Mucosa of rectum (tissue), 2 donors: ENCODE data around the gene PIKFYVE.
"Not testable (repeated sequence)": the region's sequence is repeated elsewhere in the genome, so short reads cannot be mapped to it uniquely, and the experiment has no call there.

Experiments
- H3K27ac ChIP-seq, 2 donors: one replicate each; pipeline ENCODE4 v1.7.0; 2013; ENCODE audit warnings: inconsistent platforms in 2 of 2, low read depth in 2 of 2, low read length in 2 of 2
- H3K27me3 ChIP-seq, 2 donors: one replicate each; pipeline ENCODE4 v1.7.0; 2013; ENCODE audit warnings: low read length in 2 of 2; ENCODE audit not compliant: control insufficient read depth in 2 of 2, insufficient read depth in 2 of 2
- H3K36me3 ChIP-seq, 2 donors: one replicate each; pipeline ENCODE4 v1.7.0; 2013; ENCODE audit warnings: low read length in 2 of 2; ENCODE audit not compliant: control insufficient read depth in 2 of 2, insufficient read depth in 2 of 2
- H3K4me1 ChIP-seq, 2 donors: one replicate each; pipeline ENCODE4 v1.7.0; 2013; ENCODE audit warnings: low read length in 2 of 2, mild to moderate bottlenecking in 1 of 2; ENCODE audit not compliant: control insufficient read depth in 2 of 2, insufficient read depth in 2 of 2
- H3K4me3 ChIP-seq, 2 donors: one replicate each; pipeline ENCODE4 v1.7.0; 2013; ENCODE audit warnings: low read length in 2 of 2
- H3K9ac ChIP-seq, 2 donors: one replicate each; pipeline ENCODE4 v1.7.0; 2013; ENCODE audit warnings: low read length in 2 of 2, low read depth in 1 of 2, mild to moderate bottlenecking in 1 of 2
- H3K9me3 ChIP-seq, 2 donors: one replicate each; pipeline ENCODE4 v1.7.0; 2013; ENCODE audit warnings: low read length in 2 of 2; ENCODE audit not compliant: control insufficient read depth in 2 of 2
- donor health status: healthy.
- donor health status: Normal muscosa, but diverticular disease.

The PIKFYVE gene

DNA sequence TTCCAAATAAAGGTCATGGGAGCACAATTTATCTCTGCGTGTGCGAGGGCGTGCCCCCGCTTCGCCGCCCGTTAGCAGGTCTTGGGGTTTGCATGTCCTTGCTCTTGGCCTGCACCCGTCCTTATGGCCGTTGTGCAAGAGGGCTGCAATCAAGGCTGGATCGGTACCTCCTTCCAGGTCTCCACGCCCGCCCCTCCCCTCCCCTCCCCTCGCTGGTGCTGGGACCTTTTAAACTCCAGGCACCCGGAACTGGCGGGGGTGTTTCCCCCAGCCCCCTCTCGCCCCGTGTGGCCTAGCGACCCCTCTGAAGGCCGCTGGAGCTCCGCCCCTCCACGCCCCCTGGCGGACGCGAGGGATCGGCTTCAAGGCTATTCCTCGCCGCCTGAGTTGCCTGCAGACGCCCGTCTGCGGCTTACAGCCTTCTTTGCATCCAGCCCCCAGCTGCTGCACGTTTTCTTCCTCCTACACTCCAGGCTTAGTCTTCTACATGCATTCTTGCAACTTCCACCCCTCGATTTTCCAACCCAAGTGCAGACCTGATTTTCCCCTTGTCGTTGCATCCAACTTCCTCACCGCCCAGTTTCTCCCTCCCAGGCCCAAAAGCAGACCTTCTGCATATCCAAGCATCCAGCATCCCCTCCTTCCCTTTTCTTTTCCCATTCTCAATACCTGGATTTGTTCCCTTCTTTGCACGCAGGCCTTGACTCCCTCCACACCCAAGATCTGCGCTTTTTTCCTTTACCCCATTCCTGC lies 11.8 kb upstream of the PIKFYVE start:
- Histone ChIP-seq H3K4me3 (peak overlapping the region; percentile 97 to 100), H3K9me3 (no peaks in the 10 kb centered on the region), H3K9ac (peak overlapping the region; percentile 74 to 77), H3K27ac (peak overlapping the region; percentile 67 to 80), H3K36me3 (peaks cover 23 to 28% of the 10 kb centered on the region in 2 donors), H3K27me3 (no peaks in the 10 kb centered on the region), H3K4me1 (peaks cover 17% of the 10 kb centered on the region in 2 donors)

DNA sequence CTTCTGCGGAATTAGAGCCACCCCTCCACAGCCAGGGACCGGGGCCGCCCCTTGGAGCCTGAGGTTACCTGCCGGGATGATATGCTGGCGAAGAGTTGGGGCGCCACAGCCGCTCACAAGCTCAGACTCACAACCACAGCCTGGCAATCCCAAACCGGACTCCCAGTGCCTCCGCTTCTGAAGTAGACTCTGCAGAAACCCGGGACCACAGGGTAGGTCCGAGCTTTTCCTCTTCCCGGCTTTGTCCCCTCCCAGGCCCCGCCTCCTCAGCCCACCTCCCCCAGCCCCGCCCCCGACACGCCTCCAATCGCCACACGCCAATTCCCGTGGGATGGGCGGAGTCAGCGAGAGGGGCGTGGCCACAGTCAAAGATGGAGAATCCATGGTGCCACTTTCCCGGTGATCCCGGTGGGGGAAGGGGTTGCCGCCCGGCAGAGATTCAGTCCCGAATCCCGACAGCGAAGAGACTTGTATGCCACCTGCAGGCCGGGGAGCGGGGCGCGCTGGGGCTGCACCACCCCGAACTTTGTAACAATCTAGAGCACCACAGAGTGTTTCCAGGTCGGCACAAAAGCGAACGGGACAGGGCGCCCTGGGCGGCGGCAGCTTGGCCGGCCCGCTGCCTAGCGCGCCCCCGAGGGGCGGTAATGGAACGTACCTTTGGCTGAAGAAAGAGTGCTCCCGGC lies 11.0 kb upstream of the PIKFYVE start, which contains the start of gene IDH1:
TSS of gene IDH1 (minus strand) at position 201 of the 686 bp plus-strand sequence. CDS start 3,520 bp downstream, outside the sequence.
- Histone ChIP-seq H3K27ac (peak within 1 kb of the TSS; percentile 76 to 80), H3K36me3 (peaks cover 19 to 21% of the 10 kb centered on the region in 2 donors), H3K4me1 (peaks cover 17% of the 10 kb centered on the region in 2 donors), H3K27me3 (no peaks in the 10 kb centered on the region), H3K4me3 (peak within 1 kb of the TSS; percentile 97 to 100), H3K9ac (peak within 1 kb of the TSS; percentile 74 to 77), H3K9me3 (no peaks in the 10 kb centered on the region)

DNA sequence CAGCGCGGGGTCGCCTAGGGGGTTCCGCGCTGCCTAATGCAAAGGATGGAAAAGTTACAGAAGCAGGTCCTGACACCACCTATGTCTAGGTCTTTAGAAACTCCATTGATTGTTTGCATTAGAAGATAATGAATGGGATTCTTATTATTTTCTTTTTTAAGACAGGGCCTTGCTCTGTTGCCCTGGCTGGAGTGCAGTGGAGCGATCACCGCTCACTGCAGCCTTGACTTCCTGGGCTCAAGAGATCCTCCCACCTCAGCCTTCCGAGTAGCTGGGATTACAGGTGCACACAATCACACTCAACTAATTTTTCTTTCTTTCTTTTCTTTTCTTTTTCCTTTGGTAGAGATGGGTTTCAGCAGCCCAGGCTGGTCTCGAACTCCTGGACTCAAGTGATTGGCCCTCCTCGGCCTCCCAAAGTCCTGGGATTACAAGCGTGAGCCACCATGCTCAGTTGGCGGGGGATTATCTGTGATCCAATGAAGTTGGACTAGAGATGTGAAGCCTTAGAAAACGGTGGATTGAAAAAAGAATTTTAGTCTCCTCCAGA lies 10.4 kb upstream of the PIKFYVE start:
- H3K4me1 ChIP-seq, result peaks cover 17% of the 10 kb centered on the region in 2 donors

DNA sequence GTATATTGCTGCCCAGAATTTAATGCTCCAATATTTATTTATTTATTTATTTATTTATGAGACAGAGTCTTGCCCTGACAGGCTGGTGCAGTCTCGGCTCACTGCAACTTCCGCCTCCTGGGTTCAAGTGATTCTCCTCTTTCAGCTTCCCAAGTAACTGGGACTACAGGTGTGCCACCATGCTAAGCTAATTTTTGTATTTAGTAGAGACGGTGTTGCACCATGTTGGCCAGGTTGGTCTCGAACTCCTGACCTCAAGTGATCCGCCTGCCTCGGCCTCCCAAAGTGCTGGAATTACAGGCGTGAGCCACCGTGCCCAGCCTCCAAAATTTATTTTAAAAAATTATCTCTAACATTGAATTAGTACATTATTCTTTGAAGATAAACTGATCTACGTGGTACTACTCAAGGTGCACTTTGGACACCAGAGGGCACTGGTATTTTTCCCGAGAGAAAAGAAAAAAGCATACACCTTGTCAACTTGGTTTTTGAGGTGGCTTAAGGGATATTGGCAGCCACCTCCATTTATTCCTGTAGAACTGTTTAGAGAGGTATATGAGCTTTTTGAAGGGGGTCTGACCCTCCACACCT lies 9.8 kb upstream of the PIKFYVE start:
- Histone ChIP-seq H3K36me3 (peaks cover 12% of the 10 kb centered on the region in 2 donors), H3K27ac (no peak overlapping the region), H3K9ac (no peak overlapping the region), H3K4me3 (no peak overlapping the region), H3K4me1 (peaks cover 17% of the 10 kb centered on the region in 2 donors), H3K9me3 (no peaks in the 10 kb centered on the region), H3K27me3 (no peaks in the 10 kb centered on the region)

More for the DNA sequence above, 10.4 kb upstream of the PIKFYVE start:
- Histone ChIP-seq H3K27ac (peak overlapping the region; percentile 70 to 76), H3K9me3 (no peaks in the 10 kb centered on the region), H3K36me3 (peaks cover 15 to 16% of the 10 kb centered on the region in 2 donors), H3K4me3 (peak overlapping the region; percentile 97 to 100), H3K9ac (peak overlapping the region; percentile 56 to 60), H3K27me3 (no peaks in the 10 kb centered on the region)

DNA sequence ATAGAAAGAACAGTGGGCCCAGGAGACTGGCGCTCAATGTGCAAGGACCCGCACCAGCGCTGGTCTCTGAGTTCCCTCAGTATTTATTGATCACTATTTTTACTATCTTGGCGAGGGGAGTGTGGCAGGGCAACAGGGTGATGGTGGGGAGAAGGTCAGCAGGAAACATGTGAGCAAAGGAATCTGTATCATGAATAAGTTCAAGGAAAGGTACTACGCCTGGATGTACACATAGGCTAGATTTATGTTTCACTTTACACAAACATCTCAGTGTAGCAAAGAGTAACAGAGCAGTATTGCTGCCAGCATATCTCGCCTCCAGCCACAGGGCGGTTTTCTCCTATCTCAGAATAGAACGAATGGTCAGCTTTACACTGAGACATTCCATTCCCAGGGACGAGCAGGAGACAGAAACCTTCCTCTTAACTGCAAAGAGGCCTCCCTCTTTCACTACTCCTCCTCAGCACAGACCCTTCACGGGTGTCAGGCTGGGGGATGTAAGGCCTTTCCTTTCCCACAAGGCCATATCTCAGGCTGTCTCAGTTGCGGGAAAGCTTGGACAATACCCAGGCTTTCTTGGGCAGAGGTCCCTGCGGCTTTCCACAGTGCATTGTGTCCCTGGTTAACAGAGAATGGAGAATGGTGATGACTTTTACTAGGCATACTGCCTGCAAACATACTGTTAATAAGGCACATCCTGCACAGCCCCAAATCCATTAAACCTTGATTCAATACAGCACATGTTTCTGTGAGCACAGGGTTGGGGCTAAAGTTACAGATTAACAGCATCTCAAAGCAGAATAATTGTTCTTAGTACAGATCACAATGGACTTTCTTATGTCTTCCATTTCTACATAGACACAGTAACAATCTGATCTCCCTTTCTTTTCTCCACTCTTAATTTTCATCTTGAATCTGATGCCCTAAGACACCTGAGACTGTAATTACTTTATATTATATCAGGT lies 8.9 kb upstream of the PIKFYVE start:
- H3K36me3 ChIP-seq, H3K9ac ChIP-seq, H3K9me3 ChIP-seq, H3K27me3 ChIP-seq, H3K27ac ChIP-seq: not testable (repeated sequence)
- Histone ChIP-seq H3K4me3 (peak overlapping the region in 1 of 2 donors; percentile 23), H3K4me1 (peaks cover 17% of the 10 kb centered on the region in 2 donors)

DNA sequence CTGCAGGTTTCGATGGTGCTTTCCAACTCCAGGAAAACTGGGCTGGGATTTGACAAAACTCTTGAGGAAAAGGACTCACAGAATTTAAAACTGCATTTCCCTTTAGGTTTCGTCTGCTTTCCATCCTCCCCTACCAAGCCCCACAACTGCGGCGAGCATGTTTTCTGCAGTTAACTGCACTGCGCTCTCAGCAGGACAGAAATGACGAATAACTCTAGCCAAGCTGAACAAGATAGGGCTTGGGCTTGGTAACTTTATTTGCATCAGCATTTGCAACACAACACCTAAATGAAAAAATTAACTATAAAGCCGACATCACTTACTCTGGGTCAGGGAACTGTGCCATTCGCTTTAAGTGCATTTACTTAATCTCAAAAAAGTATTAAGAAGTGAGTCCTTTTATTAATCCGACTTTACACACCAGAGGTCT lies 669 bp upstream of the PIKFYVE start:
- Histone ChIP-seq H3K9me3 (no peaks in the 10 kb centered on the region), H3K27ac (peak overlapping the region; percentile 85 to 91), H3K36me3 (no peaks in the 10 kb centered on the region), H3K9ac (peak overlapping the region; percentile 80 to 88), H3K27me3 (no peaks in the 10 kb centered on the region), H3K4me3 (peak overlapping the region; percentile 89 to 99), H3K4me1 (peaks cover 7 to 9% of the 10 kb centered on the region in 2 donors)

DNA sequence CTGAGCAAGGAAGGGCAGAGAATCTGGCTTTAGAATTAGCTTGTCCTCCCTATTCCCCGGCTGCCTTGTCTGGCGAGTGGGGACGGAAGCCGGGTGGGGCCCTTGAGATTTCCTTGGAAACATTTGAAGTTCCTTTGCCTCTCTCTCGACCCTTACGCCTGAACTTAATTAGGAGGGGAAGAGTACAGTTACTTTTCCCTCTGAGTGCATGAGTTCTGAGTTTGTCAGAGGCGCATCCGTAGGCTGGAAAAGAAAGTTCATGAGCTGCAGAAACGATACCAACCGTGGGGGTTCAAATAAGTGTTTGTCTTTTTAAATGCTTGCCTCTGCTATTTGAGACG lies 468 bp downstream of the PIKFYVE start:
- H3K36me3 ChIP-seq, result peaks cover 3% of the 10 kb centered on the region in 2 donors
- H3K4me3 ChIP-seq, result peak overlapping the region; percentile 89 to 99
- peaks cover 7 to 9% of the 10 kb centered on the region in 2 donors for H3K4me1 ChIP-seq
- H3K9me3 ChIP-seq, result no peaks in the 10 kb centered on the region
- peak overlapping the region; percentile 80 to 85 for H3K9ac ChIP-seq
- H3K27me3 ChIP-seq, result no peaks in the 10 kb centered on the region
- peak overlapping the region; percentile 85 to 91 for H3K27ac ChIP-seq

DNA sequence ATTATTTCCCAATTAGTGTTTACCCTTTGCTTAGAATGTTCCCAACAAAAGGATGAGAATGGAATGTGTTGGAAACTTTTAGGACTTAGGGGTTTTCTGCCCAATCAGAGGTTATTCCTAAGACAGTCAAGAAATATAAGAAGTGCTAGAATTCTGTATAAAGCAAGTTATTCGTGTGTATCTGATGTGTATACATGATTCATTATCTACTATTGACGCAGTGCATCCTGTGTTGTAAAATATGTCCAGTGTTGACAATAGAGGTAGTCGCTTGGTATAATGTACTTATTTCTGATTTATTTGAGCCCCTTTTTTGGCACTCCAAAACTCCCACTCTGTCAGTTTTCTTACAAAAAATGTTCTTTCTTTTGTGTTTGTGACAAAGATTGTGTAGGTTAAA lies 881 bp downstream of the PIKFYVE start:
- Histone ChIP-seq H3K27me3 (no peaks in the 10 kb centered on the region), H3K36me3 (peaks cover 3 to 5% of the 10 kb centered on the region in 2 donors), H3K9ac (peak overlapping the region; percentile 80 to 85), H3K27ac (peak overlapping the region; percentile 85 to 91), H3K4me3 (peak overlapping the region; percentile 89 to 99), H3K9me3 (no peaks in the 10 kb centered on the region), H3K4me1 (peaks cover 7 to 9% of the 10 kb centered on the region in 2 donors)

DNA sequence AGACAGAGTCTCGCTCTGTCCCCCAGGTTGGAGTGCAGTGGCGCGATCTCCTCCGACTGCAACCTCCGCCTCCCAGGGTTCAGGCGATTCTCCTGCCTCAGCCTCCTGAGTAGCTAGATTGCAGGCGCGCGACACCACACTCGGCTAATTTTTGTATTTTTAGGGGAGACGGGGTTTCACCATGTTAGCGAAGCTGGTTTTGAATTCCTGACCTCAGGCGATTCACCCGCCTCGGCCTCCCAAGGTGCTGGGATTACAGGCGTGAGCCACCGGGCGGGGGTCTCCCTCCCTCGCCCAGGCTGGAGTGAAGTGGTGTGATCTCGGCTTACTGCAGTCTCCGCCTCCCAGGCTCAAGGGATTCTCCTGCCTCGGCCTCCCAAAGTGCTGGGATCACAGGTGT lies 1.5 kb downstream of the PIKFYVE start:
- H3K4me3 ChIP-seq, H3K4me1 ChIP-seq, H3K27me3 ChIP-seq, H3K9me3 ChIP-seq, H3K36me3 ChIP-seq, H3K9ac ChIP-seq, H3K27ac ChIP-seq: not testable (repeated sequence)
